SU-DHL-6 (cell line): ENCODE data around the gene GSTT4.
"Not testable (repeated sequence)": the region's sequence is repeated elsewhere in the genome, so short reads cannot be mapped to it uniquely, and the experiment has no call there.

Experiments
- CTCF ChIP-seq: fragments of 200-600 bp; sonication (generic); IDR thresholded peaks from one replicate; pipeline ENCODE4 v1.5.1; 2017; ENCODE audit warnings: antibody characterized with exemption, mild to moderate bottlenecking, low read length, moderate library complexity; ENCODE audit not compliant: insufficient read depth, poor library complexity, severe bottlenecking
- EZH2phosphoT487 ChIP-seq: fragments of 200-600 bp; sonication (generic), shearing (Covaris generic); conservative IDR thresholded peaks from 2 replicates; pipeline ENCODE4 v1.6.1; 2018; ENCODE audit warnings: mild to moderate bottlenecking, antibody characterized with exemption, low read length, moderate library complexity, mixed read lengths

DNA sequence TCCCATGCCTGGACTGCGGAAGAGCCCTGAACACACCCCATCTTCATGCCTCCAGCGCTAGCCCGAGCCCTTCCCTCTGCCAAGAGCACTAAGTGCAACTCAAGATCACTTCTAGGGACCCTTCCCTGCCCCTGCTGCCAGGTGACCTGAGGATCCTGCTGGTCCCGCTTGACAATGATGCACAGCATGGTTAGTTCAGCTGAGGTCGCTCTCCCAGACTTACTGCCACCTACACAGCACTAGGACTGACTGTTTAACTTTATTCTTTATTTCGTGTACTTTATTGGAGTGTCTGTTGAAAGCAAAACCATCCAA lies 50.3 kb downstream of the GSTT4 start:
- TF ChIP-seq CTCF, EZH2phosphoT487: not testable (repeated sequence)
